Effector CD8-positive, alpha-beta T cell (primary cell): Measurements from ENCODE around the gene NUAK2.

Experiments used
- DNase-seq: peaks from one replicate; lab custom pipeline; 2025; lab: John Stamatoyannopoulos, UW

The NUAK2 gene

DNA sequence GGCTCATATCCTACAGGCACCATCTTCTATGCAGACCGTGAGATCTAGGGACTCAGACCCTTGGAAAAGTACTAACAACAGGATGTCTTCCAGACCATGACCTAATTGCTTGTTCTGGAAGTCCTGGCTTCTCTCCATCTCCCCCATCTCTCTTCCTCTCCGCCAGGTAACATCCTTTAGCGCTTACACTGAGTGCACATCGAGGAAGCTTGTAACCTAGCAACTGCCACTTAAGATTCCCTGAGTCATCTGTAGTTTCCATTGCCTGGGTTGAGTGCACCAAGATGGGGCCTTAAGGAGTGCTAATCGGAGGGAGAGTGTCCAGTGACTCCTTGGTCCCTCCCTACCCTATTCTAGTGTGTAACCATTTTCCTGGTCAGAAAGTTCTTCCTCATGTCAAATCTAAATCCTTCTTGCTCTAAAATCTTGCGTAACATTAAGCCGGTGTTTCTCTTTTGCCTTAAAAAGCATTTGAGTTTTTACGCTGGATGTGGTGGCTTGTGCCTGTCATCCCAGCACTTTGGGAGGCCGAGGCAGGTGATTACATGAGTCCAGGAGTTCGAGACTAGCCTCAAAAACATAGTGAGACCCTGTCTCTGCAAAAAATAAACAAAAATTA is 25.5 kb upstream of the NUAK2 start:
- DNase-seq = no peak

DNA sequence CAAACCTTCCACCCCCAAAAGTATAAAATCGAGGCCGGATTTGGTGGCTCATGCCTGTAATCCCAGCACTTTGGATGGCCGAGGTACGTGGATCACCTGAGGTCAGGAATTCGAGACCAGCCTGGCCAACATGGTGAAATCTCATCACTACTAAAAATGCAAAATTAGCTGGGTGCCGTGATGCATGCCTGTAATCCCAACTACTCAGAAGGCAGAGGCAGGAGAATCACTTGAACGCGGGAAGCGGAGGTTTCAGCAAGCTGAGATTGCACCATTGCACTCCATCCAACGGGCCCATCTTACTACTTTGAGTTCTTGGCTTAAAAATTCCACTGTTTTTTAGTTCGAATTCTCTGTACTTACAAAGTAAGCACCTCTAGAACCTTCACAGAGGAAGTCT is 24.2 kb upstream of the NUAK2 start:
- DNase-seq = no peak

DNA sequence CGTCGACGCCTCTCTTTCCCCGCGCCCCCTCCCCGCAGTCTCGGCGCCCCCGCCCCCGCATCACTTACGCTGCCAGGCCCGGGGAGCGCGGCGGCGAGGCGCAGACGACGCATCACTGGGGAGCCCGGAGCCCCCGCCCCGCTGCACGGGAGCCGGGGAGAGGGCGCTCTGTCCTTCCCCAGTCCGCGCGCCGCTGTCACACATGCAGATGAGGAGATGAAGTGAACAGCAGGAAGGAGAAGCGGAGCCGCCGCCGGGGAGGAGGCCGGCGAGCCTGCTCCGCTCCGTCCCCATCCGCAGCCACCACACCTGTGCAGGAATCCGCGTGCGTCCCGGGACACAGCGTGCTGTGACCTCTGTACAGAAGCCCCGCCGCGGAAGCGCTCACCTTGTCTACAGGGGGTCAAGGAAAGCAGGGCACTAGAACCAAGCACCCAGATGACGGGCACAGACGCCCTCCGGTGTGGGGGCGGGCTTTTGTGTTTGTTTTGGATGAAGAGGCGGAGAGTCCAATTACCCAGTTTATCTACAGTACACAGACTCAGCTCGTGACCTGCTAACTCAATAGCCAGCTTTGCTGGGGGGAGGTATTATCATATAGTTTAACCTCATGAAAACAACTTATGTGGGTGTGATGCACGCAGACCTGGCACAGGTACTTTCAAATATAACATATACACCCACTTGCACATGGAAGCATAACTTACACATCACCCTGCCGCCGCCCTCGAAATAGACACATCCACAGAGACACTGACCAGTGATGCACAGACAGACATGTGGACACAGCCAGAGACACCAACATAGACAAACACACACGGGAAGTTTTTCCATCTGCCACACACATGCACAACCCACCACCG is 22.8 kb upstream of the NUAK2 start:
- peak; percentile 14 for DNase-seq

DNA sequence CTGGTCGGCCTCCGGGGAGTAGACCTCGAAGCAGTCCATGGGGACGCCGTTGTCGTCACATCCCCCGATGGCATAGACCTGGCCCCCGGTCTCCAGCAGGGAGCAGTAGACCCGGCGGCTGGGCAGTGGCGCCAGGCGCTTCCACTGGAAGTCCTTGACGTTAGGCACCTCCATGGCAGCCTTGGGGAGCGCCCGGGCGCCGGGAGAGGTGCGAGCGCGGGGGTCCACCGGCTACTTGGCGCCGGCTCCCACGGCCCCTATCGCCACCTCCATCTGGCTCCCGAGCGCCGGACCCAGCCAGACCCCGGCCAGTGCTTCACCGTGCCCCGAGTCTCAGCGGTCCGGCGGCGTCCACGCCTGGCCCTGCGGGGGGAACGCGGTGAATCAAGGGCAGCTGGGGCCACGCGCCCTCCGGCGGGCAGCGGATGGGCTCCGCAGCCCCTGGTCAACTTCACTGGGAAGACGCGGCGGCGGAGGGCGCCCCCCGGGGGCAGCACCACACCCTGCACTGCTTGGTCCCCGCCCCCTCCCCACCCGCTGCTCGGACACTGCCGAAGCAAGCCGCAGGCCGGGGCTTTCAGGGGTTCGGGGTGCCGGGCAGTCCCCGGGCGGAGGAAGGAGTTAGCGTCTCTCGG is 22.0 kb upstream of the NUAK2 start:
- no peak for DNase-seq

DNA sequence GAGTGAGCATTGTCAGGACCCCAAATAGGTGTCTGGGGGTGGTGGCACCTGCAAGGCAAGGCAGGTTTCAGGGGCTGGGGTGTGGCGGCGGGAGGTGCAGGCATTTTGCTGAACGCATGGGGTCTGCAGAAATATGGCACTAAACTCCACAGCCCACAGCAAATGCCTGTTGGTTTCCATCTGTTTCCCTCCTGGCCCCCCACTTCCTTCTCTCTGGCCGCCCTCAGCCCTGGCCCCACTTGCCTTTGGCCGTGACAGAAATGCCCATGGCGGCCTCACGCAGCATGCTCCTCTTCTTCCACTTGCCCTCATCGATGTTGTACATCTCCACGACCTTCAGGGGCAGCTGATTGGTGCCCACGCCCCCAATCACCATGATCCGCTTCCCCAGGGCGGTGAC is 21.4 kb upstream of the NUAK2 start:
- no peak for DNase-seq

DNA sequence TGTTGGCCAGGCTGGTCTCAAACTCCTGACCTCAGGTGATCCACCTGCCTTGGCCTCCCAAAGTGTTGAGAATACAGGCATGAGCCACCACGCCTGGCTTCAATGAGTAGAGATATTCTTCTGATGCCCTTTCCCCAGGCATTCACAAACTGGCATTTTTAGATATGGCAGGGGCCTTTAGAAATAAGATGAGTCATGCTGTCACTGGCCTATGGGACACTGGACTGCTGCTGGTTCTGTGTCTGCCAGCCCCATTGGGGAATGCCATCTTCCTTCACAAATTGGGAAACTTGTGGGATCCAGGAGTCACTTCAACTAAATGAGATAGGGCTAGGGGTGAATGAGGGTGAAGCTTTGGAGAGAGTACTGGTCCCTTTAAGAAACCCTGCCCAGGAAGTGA is 19.1 kb upstream of the NUAK2 start:
- DNase-seq = no peak

DNA sequence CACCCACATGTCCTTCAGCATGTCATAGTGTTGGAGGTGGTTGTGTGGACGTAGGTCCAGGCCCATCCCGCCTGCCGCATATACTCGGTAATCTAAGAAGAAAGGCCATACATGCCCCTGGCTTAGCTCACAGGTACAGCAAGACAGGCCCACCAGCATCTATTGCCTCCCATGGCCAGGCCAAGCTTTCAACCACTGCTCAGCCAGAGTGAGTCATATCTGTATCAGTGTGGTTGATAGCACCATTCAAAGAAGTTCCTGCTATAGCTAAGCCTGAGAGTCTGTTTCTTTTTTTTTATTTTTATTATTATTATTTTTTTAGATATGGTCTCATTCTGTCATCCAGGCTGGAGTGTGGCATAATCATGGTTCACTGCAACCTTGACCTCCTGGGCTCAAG is 18.2 kb upstream of the NUAK2 start:
- DNase-seq = no peak

DNA sequence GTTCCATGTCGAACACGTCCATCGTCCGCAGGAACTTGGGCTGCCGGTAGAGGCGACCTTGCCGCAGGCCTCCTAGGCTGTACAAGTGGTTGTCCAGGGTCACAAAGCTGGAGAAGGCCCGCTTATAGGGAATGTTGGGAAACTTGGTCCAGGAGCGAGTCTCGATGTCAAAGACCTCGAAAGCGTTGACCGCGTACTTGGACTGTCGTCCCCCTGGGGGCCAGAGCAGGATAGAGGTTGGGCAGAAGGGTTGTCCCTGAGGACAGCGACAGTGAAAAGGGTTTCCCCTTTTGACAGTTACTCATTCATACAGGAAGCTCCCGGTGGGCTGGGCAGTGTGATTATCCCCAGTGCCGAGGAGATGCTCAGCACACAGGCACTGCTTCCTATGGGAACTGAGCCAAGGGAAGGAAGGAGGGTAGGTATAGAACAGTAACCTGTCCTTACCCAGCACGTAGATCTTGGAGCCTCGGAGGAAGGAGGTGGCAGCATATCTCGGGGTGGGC is 17.7 kb upstream of the NUAK2 start:
- no peak for DNase-seq

DNA sequence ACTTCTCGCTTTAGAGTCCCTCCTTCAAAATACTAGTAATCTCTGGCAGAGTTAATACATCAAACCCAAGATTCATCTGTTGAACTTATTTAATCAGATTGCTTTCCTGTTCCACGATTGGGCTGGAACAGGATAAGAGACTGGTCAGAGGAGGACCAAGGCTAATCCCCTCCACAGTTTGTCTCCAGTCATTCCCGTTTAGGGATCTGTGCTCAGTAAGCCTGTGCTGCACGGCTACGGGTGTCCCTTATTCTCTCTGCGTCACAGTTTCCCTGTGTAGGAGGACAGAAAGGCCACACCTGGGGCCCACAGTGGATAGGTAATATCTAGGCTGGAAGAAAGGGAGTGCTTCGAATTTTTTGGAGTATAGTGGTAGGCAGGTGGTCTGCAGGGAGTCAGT is 16.5 kb upstream of the NUAK2 start:
- no peak for DNase-seq

DNA sequence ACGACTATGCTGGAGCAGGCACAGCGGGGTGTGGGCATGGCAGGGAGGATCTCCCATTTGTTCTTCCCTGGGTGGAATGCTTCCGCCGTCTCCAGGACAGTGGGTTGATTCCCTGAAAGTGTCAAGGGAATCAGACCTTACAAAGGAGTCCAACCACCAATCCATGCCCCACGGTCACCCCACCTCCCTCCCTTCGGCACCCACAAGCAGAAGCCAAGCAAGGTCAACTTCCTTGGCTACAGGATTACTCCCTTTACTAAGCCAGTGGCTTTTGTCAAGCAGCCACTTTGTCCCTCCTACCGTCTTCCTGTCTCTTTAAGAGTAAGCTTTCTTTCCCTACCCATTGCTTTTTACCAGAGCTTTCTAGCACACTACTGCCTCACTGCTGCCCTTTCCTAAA is 15.9 kb upstream of the NUAK2 start:
- no peak for DNase-seq

DNA sequence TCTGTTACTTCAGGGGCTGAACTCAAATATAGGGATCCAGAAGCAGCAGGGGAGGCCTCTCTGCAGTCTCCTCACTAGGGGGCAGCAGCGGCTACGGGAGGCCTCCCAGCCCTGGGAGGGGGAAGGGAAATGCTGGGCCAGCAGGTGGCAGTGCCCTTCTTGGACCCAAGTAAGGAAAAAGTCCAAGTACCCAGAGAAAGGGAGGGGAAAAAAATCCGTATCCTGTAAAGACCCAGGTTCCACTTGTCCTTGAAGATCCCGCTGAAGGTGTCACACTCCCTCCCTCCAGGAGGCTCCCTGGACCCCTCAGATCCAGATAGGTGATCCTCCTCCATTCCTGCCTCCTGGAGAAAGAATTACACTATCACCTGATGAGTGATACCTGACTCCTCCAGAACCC is 14.1 kb upstream of the NUAK2 start:
- DNase-seq = peak; percentile 68

DNA sequence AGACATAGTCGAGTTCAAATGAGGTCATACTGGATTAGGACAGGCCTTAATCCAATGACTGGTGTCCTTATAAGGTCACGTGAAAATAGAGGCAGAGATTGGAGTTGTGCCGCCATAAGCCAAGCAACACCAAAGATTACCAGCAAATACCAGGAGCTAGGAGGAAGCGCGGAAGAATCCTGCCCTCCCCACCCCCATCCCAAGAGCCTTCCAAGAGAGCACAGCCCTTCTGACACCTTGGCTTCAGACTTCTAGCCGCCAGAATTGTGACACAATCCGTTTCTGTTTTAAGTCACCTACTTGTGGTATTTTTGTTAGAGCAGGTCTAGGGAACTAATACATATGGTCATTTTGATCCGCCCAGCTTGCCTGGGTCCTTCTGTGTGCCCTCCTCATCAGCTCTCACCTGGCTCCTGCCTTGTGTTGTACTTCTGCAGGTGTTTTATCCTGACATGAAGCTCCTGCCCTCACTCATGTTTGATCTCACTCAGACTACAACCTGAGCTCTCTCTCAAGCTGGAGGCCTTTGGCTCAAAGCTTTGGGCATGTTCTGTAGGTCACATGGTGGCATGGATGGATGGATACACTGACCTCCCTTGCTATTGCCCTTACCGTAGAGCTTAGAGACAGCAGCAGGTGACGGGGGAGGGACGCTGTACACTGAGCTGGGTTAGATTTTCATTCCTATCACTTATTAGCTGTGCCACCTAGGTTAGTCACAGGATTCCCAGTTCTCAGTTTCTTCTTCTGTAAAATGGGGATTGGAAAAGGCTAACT is 10.7 kb upstream of the NUAK2 start:
- no peak for DNase-seq

DNA sequence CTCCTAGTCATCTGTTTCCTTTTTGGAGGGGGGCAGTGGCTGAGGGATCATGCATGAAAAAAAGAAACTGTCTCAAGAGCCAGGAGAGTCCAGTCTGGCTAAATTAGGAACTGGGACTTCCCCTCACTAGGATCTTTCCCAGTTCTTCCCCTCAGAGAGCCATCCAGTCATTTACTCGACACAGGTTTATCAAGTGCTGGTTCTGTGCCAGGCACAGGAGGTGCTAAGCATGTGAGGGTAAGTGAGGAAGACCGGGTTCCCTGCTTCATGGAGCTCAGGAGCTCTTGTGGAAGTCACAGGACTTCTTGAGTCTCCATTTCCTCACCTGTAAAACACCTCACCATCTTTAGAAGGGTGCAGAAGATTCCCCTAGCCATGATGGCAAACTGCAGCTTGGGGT is 8.6 kb upstream of the NUAK2 start:
- no peak for DNase-seq

DNA sequence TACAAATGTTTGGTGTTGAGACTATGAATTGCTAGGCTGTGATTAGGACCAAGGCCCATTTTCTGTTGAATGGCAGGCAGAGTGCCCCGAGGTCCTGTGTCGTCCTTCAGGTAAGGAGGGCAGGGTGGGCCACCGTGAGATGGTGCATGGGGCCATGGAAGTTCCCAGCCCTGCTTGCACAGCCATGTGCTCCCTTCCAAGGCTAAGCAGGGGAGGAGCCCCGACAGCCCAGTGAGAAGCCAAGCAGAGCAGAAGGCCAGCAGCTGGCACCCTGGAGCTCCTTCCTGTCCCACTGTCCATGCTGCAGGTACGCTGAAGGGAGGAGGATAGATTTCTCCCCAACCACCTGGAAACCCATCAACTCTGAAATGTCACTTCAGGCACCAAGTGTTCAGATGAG is 8.2 kb upstream of the NUAK2 start:
- DNase-seq = no peak

DNA sequence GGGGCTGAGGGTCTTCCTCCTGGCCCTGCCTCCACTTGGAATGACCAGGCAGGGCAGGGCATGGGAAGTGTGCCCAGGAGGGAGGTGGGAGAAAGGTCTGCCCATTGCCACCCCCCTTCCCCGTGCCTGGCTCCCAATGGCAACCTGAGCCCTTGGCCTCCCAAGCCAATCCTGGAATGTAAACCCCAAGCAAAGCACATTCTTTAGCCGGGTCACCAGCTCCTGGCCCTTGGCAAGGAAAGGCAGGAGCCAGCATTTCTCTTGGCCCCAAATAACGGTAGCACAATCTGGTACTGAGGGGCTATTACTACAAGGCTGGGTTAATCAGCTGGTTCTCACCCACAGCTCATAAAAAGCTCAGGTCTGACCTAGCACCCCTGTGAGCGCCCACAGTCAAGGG is 6.9 kb upstream of the NUAK2 start:
- no peak for DNase-seq

DNA sequence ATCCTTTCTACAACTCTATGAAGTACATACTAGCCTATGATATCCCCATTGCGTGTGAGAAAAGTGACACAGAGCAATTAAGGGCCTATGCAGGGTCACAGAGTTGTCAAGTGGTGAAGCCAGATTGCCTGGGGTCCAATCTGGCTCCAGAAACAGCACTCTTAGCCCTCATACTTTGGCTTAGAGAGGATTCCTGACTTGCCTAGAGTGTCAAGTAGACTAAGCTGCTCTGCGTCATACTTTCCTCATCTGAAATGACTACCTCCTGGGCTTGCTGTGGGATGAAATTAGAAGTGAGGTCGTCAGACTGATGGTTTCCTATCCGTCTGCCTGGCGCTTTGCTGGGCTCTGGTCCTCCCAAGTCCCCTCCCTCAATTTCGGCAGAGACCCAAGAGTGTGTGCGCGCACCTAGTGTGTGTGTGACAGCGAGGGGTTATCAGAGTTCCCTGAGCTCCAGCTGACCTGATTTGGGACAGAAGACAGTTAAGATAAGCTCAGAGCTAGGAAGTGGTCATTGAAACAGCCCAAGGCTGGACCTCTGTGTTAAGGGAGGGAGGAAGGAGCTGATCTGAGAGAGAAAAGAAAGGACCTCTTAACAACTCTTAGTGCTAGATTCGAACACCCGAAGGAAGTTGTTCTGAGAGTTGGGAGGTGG is 5.4 kb upstream of the NUAK2 start:
- no peak for DNase-seq

DNA sequence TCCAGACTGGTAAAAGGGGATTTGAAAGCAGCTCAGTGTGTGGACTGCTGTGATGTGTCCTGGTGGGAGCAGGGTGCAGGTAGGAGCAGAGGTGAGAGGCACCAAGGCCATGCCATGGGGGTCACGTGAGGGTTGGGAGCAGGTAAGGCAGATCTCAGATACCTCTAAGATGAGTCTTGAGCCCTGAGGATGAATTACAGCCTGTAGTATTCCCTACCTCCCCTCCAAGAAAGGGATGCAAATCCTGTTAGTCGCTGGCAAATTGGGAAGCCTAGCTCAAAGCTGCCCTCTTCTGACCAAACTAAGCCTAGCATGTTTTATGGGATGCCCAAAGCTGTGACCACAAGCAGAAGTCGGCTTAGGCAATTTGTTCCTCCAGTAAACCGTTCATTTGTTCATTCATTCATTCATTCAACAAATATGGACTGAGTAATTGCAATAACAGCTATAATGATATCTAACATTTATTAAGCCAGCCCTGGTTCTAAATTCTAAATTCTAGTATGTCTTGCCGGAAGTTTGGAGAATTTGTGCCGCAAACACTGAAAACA is 3.9 kb upstream of the NUAK2 start:
- DNase-seq = peak; percentile 25

DNA sequence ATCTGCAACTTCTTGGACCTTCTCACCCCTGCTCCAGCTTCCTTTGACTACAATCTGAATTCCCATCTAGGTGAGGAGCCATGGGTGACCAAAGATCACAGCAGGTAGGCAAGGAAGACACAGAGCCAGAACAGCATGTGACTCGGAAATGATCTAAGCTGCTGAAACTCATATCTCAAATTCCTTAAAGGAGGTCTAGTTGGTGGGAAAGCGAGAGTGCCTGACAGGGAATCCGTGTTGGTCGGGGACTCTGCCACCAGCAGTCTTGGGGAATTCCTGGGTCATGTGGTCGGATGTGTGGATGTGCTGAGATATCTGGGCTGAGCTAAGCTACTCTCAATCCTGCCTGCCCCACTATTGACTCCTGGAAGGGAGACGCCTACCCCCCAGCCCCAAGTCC is 3.2 kb upstream of the NUAK2 start:
- DNase-seq = no peak

DNA sequence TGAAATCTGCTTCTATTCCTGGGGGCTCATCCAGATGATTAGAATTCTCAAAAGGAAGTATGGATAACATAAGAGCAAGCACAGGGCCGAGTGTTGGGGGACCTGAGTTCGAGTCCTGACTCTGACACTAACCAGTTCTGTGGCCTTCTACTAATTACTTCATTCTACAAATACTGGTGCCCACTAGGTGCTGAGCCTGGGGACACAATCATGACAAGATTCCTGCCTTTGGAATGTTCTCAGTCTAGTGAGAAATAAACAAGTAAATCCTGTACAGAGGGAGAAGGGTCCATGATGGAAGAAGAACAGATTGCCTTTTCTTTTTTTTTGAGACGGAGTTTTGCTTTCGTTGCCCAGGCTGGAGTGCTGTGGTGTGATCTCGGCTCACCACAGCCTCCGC is 2.2 kb upstream of the NUAK2 start:
- no peak for DNase-seq

DNA sequence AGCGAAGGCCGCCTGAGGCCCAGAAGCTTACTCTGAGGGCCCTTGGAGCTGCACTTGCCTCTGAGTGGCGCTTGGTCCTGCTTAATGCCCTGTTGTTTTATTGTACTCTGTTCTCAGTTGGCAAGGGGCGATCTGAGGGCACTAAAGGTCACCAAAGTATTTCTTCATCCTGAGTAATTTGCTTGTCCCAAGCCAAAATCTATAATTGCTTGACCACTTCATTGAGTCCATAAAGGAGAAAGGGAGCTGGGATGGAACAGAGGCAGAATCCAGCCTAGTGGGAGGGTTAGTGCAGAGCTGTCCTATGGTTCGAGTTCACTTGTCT is 376 bp upstream of the NUAK2 start:
- no peak for DNase-seq
